Upper lobe of right lung (tissue), 1 donor: ENCODE results near the gene CEP152. TPM values are rescaled to one million over a fixed set of nuclear protein-coding genes. Genes with fewer than 3 reads are reported as not detected.
A peak's percentile ranks its signal among the peaks of the same experiment; 100 is the strongest.

Source experiments
- ATAC-seq: fragments of 200-7000 bp; cut with Tn5 transposase; one replicate; pipeline ENCODE4 v1.9.1; 2020; ENCODE audit warnings: mild to moderate bottlenecking, moderate library complexity
- DNase-seq: peaks from one replicate; pipeline ENCODE4 v3.0.0-alpha.2; 2020
- H3K27ac ChIP-seq: fragments of 200-600 bp; one replicate; pipeline ENCODE4 v1.8.0; 2022
- H3K27me3 ChIP-seq: fragments of 200-600 bp; one replicate; pipeline ENCODE4 v1.8.0; 2022; ENCODE audit warnings: mild to moderate bottlenecking
- H3K36me3 ChIP-seq: fragments of 200-600 bp; one replicate; pipeline ENCODE4 v1.8.0; 2022
- H3K4me1 ChIP-seq: fragments of 200-600 bp; one replicate; pipeline ENCODE4 v1.8.0; 2022
- H3K4me3 ChIP-seq: fragments of 200-600 bp; one replicate; pipeline ENCODE4 v1.8.0; 2022; ENCODE audit warnings: mild to moderate bottlenecking
- H3K9me3 ChIP-seq: fragments of 200-600 bp; one replicate; pipeline ENCODE4 v1.8.0; 2022
- CTCF ChIP-seq: fragments of 200-600 bp; IDR thresholded peaks from one replicate; pipeline ENCODE4 v1.8.0; 2022; ENCODE audit warnings: antibody characterized with exemption
- intact Hi-C: fragments of 100-400 bp; cut with DNase I; formaldehyde crosslinking; loops from one replicate; pipeline ENCODE4 v1.11.0; 2022
- total RNA-seq: library from RNA; stranded (reverse); fragmentation: NEBNext Ultra II Directional; extraction: Animal tissue kit (Norgen Biotek cat#: 25700); gene quantifications from one replicate; pipeline ENCODE4 v1.2.1, GENCODE V29; 2021
- donor health status: DM: no; HTN: yes; CAD: no; lungs with severe emphysema.

CEP152 gene
- total RNA-seq, 1 donor from 2014 or later: 4.2 TPM

GRCh38 chr15:48802257-48802656 lies 8.6 kb downstream of the CEP152 start:
- no peak for TF ChIP-seq CTCF
- Histone ChIP-seq H3K4me3 (no peak overlapping the region), H3K4me1 (no peaks in the 10 kb centered on the region), H3K27me3 (no peaks in the 10 kb centered on the region), H3K9me3 (no peaks in the 10 kb centered on the region), H3K27ac (no peak overlapping the region), H3K36me3 (no peaks in the 10 kb centered on the region)
- intact Hi-C loops: no loop called here
- DNase-seq (no peak), ATAC-seq (no peak)

GRCh38 chr15:48800811-48801455 lies 9.9 kb downstream of the CEP152 start:
- Histone ChIP-seq H3K36me3 (no peaks in the 10 kb centered on the region), H3K27me3 (no peaks in the 10 kb centered on the region), H3K4me3 (no peak overlapping the region), H3K27ac (no peak overlapping the region), H3K4me1 (no peaks in the 10 kb centered on the region), H3K9me3 (no peaks in the 10 kb centered on the region)
- intact Hi-C loops: no loop called here
- DNase-seq (no peak), ATAC-seq (peak; percentile 52)
- peak; percentile 59 for TF ChIP-seq CTCF

GRCh38 chr15:48800245-48800644 lies 10.6 kb downstream of the CEP152 start:
- H3K4me3 ChIP-seq: no peak overlapping the region
- ATAC-seq: no peak

GRCh38 chr15:48798319-48798718 lies 12.6 kb downstream of the CEP152 start:
- Histone ChIP-seq H3K9me3 (no peaks in the 10 kb centered on the region), H3K4me1 (peaks cover 14% of the 10 kb centered on the region), H3K36me3 (no peaks in the 10 kb centered on the region), H3K27me3 (no peaks in the 10 kb centered on the region), H3K4me3 (no peak overlapping the region), H3K27ac (no peak overlapping the region)
- no peak for TF ChIP-seq CTCF
- DNase-seq (no peak), ATAC-seq (no peak)
- intact Hi-C loops: no loop called here

More at GRCh38 chr15:48800245-48800644, 10.6 kb downstream of the CEP152 start:
- Histone ChIP-seq H3K27me3 (no peaks in the 10 kb centered on the region), H3K27ac (no peak overlapping the region), H3K9me3 (no peaks in the 10 kb centered on the region), H3K36me3 (no peaks in the 10 kb centered on the region), H3K4me1 (peaks cover under 1% of the 10 kb centered on the region)
- TF ChIP-seq CTCF: no peak
- intact Hi-C loops: no loop called here
- no peak for DNase-seq

- Histone ChIP-seq H3K4me3 (no peak overlapping the region), H3K4me1 (peaks cover 14% of the 10 kb centered on the region), H3K27ac (no peak overlapping the region), H3K9me3 (no peaks in the 10 kb centered on the region), H3K27me3 (no peaks in the 10 kb centered on the region), H3K36me3 (peaks cover 5% of the 10 kb centered on the region)
- no peak for TF ChIP-seq CTCF
- intact Hi-C loops: no loop called here
- ATAC-seq: peak; percentile 57
- DNase-seq: no peak
Observed at GRCh38 chr15:48796930-48797329, 13.9 kb downstream of the CEP152 start.

GRCh38 chr15:48796521-48796920 lies 14.3 kb downstream of the CEP152 start:
- Histone ChIP-seq H3K9me3 (no peaks in the 10 kb centered on the region), H3K36me3 (peaks cover 5% of the 10 kb centered on the region), H3K4me3 (no peak overlapping the region), H3K27ac (no peak overlapping the region), H3K27me3 (no peaks in the 10 kb centered on the region), H3K4me1 (peaks cover 14% of the 10 kb centered on the region)
- no peak for TF ChIP-seq CTCF
- intact Hi-C loops: no loop called here
- no peak for DNase-seq
- ATAC-seq: no peak
